ENCODE results near the gene MIA2. TPM values are rescaled to one million over a fixed set of nuclear protein-coding genes. Genes with fewer than 3 reads are reported as not detected.
"Not testable (repeated sequence)": the region's sequence is repeated elsewhere in the genome, so short reads cannot be mapped to it uniquely, and the experiment has no call there.

MIA2 gene
- total and polyA plus RNA-seq, 2 donors, result 22.9 to 41.2 TPM

DNA sequence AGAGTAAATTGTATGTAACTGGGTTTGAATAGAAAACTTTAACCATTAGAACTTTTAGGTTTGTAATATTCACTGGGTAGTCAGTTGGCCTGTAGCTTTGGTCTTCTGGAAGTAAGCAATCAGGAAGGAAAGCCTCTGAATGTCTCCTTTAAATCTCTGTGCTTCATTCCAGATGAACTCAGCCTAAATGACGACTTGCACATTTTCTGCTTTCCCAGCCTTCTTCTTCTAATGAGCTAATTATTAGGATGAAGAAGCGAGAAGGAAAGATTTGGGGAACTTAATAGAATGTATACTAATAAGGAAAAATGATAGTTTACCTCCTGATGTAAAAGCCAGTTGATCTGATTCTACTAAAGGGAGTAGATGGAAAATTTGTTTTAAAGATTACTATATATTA, 90.4 kb downstream of the MIA2 start:
- WGBS, result 100% methylated on average over 2 of the region's 2 CpGs
- no peaks in the 10 kb centered on the region for H3K4me1 ChIP-seq (ENCODE audit: control insufficient read depth in 2 of 2, insufficient read depth in 2 of 2, low read length in 2 of 2)
- H3K27me3 ChIP-seq (ENCODE audit: control insufficient read depth in 2 of 2, insufficient read depth in 1 of 2, low read length in 1 of 2), result no peaks in the 10 kb centered on the region
- DNase-seq (ENCODE audit: low read depth in 6 of 9, low spot score in 9 of 9), result no peak
- no peak overlapping the region for H3K27ac ChIP-seq (ENCODE audit: low read depth in 1 of 2, low read length in 1 of 2)
- no peaks in the 10 kb centered on the region for H3K36me3 ChIP-seq (ENCODE audit: control insufficient read depth in 2 of 2, insufficient read depth in 2 of 2, low read length in 1 of 2)
- no peak overlapping the region for H3K4me3 ChIP-seq (ENCODE audit: low read length in 2 of 2)
- H3K9me3 ChIP-seq (ENCODE audit: control insufficient read depth in 2 of 2, insufficient read depth in 1 of 2, low read length in 1 of 2), result no peaks in the 10 kb centered on the region

DNA sequence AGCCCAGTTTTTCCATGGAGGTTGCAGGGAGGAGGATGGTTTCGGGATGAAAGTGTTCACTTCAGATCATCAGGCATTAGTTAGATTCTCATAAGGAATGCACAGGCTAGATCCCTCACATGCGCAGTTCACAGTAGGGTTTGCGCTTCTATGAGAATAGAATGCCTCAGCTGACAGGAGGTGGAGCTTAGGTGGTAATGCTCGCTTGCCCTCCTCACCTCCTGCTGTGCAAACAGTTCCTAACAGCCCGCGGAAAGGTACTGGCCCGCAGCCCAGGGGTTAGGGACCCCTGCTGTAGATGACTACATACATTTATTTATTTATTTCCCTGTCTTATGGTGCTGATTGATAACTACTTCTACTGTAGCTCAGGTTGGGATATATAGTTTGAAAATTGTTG, 105.3 kb downstream of the MIA2 start:
- H3K27me3 ChIP-seq (ENCODE audit: control insufficient read depth in 2 of 2, insufficient read depth in 1 of 2, low read length in 1 of 2), result no peaks in the 10 kb centered on the region
- no peaks in the 10 kb centered on the region for H3K36me3 ChIP-seq (ENCODE audit: control insufficient read depth in 2 of 2, insufficient read depth in 2 of 2, low read length in 1 of 2)
- H3K27ac ChIP-seq (ENCODE audit: low read depth in 1 of 2, low read length in 1 of 2), result no peak overlapping the region
- H3K9me3 ChIP-seq (ENCODE audit: control insufficient read depth in 2 of 2, insufficient read depth in 1 of 2, low read length in 1 of 2), result no peaks in the 10 kb centered on the region
- no peak for DNase-seq (ENCODE audit: low read depth in 6 of 9, low spot score in 9 of 9)
- H3K4me1 ChIP-seq (ENCODE audit: control insufficient read depth in 2 of 2, insufficient read depth in 2 of 2, low read length in 2 of 2), result no peaks in the 10 kb centered on the region
- 97% methylated on average over 7 of the region's 7 CpGs for WGBS
- H3K4me3 ChIP-seq (ENCODE audit: low read length in 2 of 2), result no peak overlapping the region

DNA sequence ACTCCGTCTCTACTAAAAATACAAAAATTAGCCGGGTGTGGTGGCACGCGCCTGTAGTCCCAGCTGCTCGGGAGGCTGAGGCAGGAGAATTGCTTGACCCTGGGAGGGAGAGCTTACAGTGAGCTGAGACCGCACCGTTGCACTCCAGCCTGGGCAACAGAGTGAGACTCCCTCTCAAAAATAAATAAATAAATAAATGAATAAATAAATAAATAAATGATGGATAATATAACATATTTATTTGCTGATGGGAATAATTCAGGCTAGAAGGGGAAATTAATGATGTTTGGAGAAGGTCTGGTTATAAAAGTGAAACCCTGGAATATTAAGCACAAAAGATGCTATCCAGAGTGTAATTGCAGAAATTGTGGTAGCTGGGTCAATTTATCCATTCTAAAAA, 107.4 kb downstream of the MIA2 start:
- not testable (repeated sequence) for H3K27me3 ChIP-seq (ENCODE audit: control insufficient read depth in 2 of 2, insufficient read depth in 1 of 2, low read length in 1 of 2); H3K9me3 ChIP-seq (ENCODE audit: control insufficient read depth in 2 of 2, insufficient read depth in 1 of 2, low read length in 1 of 2); DNase-seq (ENCODE audit: low read depth in 6 of 9, low spot score in 9 of 9); H3K4me3 ChIP-seq (ENCODE audit: low read length in 2 of 2); H3K36me3 ChIP-seq (ENCODE audit: control insufficient read depth in 2 of 2, insufficient read depth in 2 of 2, low read length in 1 of 2); H3K4me1 ChIP-seq (ENCODE audit: control insufficient read depth in 2 of 2, insufficient read depth in 2 of 2, low read length in 2 of 2); H3K27ac ChIP-seq (ENCODE audit: low read depth in 1 of 2, low read length in 1 of 2)
- WGBS, result 92% methylated on average over 7 of the region's 7 CpGs

DNA sequence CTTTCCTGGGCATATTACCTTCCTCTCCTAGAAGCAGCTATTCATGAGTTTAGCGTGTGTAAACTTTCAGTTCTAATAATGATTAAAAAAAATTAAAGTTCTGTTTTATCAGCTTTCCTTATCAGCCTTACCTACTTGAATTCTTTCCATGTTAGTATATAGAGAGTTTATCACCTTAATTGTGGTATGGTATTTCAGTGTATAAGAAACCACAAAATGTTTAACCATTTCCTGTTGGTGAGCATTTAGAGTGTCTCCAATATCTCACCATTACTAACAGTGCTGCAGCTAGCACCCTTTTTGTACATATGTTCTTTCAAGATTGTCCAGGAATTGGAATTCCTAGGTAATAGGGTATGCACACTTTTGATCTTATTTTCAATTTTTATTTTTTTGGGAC, 109.1 kb downstream of the MIA2 start:
- WGBS, result 28% methylated on average over 1 of the region's 1 CpG
- peaks cover under 1 to 8% of the 10 kb centered on the region in 2 donors for H3K36me3 ChIP-seq (ENCODE audit: control insufficient read depth in 2 of 2, insufficient read depth in 2 of 2, low read length in 1 of 2)
- no peaks in the 10 kb centered on the region for H3K9me3 ChIP-seq (ENCODE audit: control insufficient read depth in 2 of 2, insufficient read depth in 1 of 2, low read length in 1 of 2)
- no peaks in the 10 kb centered on the region for H3K4me1 ChIP-seq (ENCODE audit: control insufficient read depth in 2 of 2, insufficient read depth in 2 of 2, low read length in 2 of 2)
- no peak overlapping the region for H3K4me3 ChIP-seq (ENCODE audit: low read length in 2 of 2)
- no peaks in the 10 kb centered on the region for H3K27me3 ChIP-seq (ENCODE audit: control insufficient read depth in 2 of 2, insufficient read depth in 1 of 2, low read length in 1 of 2)
- DNase-seq (ENCODE audit: low read depth in 6 of 9, low spot score in 9 of 9), result no peak
- no peak overlapping the region for H3K27ac ChIP-seq (ENCODE audit: low read depth in 1 of 2, low read length in 1 of 2)

DNA sequence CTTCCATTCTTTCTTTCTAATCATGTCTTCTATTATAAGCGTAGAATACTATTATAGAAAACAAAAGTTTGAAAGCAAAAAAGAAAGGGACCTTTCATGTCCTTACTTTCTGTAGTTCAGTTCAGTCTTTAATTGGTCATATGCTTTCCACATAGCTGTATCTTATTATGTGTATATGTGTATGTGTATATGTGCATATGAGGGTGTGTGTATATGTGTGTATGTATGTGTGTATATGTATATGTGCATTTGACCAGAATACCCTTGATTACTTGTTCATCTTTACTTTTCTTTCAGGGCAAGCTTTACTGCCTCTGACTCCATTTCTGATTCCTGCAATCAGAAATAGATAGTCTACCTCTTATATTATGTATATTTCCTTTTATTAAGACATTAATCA, 109.9 kb downstream of the MIA2 start:
- Histone ChIP-seq H3K27ac (ENCODE audit: low read depth in 1 of 2, low read length in 1 of 2) (no peak overlapping the region), H3K9me3 (ENCODE audit: control insufficient read depth in 2 of 2, insufficient read depth in 1 of 2, low read length in 1 of 2) (no peaks in the 10 kb centered on the region), H3K36me3 (ENCODE audit: control insufficient read depth in 2 of 2, insufficient read depth in 2 of 2, low read length in 1 of 2) (peaks cover 3 to 8% of the 10 kb centered on the region in 2 donors), H3K27me3 (ENCODE audit: control insufficient read depth in 2 of 2, insufficient read depth in 1 of 2, low read length in 1 of 2) (no peaks in the 10 kb centered on the region), H3K4me3 (ENCODE audit: low read length in 2 of 2) (no peak overlapping the region), H3K4me1 (ENCODE audit: control insufficient read depth in 2 of 2, insufficient read depth in 2 of 2, low read length in 2 of 2) (no peaks in the 10 kb centered on the region)
- WGBS, result 100% methylated on average over 1 of the region's 1 CpG
- no peak for DNase-seq (ENCODE audit: low read depth in 6 of 9, low spot score in 9 of 9)

DNA sequence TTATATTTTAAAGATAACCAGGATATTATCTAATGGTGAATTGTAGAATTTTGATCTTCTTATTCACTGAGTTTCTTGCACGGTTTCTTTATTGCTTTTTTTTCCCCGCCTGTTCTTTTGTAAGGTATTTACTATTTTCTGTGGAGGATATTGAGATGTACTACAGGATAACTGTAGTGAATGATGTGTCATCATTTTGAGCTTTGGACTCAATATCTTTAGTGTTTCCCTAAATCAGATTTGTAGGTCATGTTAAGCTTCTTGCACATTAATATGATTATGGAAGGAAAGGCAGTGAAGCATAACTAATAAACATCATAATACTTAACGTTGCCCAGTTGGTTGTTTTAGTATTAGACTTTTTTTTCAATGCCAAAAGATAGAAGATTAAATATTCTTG, 117.2 kb downstream of the MIA2 start:
- H3K27me3 ChIP-seq (ENCODE audit: control insufficient read depth in 2 of 2, insufficient read depth in 1 of 2, low read length in 1 of 2), result no peaks in the 10 kb centered on the region
- no peak overlapping the region for H3K27ac ChIP-seq (ENCODE audit: low read depth in 1 of 2, low read length in 1 of 2)
- no peaks in the 10 kb centered on the region for H3K9me3 ChIP-seq (ENCODE audit: control insufficient read depth in 2 of 2, insufficient read depth in 1 of 2, low read length in 1 of 2)
- DNase-seq (ENCODE audit: low read depth in 6 of 9, low spot score in 9 of 9), result no peak
- peaks cover 3 to 8% of the 10 kb centered on the region in 2 donors for H3K36me3 ChIP-seq (ENCODE audit: control insufficient read depth in 2 of 2, insufficient read depth in 2 of 2, low read length in 1 of 2)
- no peaks in the 10 kb centered on the region for H3K4me1 ChIP-seq (ENCODE audit: control insufficient read depth in 2 of 2, insufficient read depth in 2 of 2, low read length in 2 of 2)
- WGBS, result 98% methylated on average over 3 of the region's 3 CpGs
- no peak overlapping the region for H3K4me3 ChIP-seq (ENCODE audit: low read length in 2 of 2)

DNA sequence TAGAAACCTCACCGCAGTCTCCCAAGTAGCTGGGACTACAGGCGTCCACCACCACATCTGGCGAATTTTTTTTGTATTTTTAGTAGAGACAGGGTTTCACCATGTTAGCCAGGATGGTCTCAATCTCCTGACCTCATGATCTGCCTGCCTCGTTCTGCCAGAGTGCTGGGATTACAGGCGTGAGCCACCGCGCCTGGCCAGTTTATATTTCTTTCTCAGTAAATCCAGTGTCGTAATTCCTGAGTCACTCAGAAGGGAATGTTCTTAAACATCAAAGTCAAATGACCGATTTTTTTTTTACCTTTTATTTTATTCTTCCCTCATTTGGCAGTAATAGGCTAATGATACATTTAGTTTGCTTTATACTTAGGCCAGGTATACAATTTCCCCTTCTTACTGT, 118.0 kb downstream of the MIA2 start:
- Histone ChIP-seq H3K27ac (ENCODE audit: low read depth in 1 of 2, low read length in 1 of 2) (no peak overlapping the region), H3K9me3 (ENCODE audit: control insufficient read depth in 2 of 2, insufficient read depth in 1 of 2, low read length in 1 of 2) (no peaks in the 10 kb centered on the region), H3K4me3 (ENCODE audit: low read length in 2 of 2) (no peak overlapping the region), H3K4me1 (ENCODE audit: control insufficient read depth in 2 of 2, insufficient read depth in 2 of 2, low read length in 2 of 2) (no peaks in the 10 kb centered on the region), H3K36me3 (ENCODE audit: control insufficient read depth in 2 of 2, insufficient read depth in 2 of 2, low read length in 1 of 2) (peaks cover 3 to 8% of the 10 kb centered on the region in 2 donors), H3K27me3 (ENCODE audit: control insufficient read depth in 2 of 2, insufficient read depth in 1 of 2, low read length in 1 of 2) (no peaks in the 10 kb centered on the region)
- 98% methylated on average over 9 of the region's 9 CpGs for WGBS
- no peak for DNase-seq (ENCODE audit: low read depth in 6 of 9, low spot score in 9 of 9)

DNA sequence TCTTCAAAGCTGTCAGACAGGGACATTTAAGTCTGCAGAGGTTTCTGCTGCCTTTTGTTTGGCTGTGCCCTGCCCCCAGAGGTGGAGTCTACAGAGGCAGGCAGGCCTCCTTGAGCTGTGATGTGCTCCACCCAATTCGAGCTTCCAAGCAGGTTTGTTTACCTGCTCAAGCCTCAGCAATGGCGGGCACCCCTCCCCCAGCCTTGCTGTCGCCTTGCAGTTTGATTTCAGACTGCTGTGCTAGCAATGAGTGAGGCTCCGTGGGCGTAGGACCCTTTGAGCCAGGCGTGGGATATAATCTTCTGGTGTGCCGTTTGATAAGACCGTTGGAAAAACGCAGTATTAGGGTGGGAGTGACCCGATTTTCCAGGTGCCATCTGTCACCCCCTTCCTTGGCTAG, 125.4 kb downstream of the MIA2 start:
- 93% methylated on average over 10 of the region's 10 CpGs for WGBS
- H3K9me3 ChIP-seq (ENCODE audit: control insufficient read depth in 2 of 2, insufficient read depth in 1 of 2, low read length in 1 of 2); H3K4me3 ChIP-seq (ENCODE audit: low read length in 2 of 2); DNase-seq (ENCODE audit: low read depth in 6 of 9, low spot score in 9 of 9); H3K27me3 ChIP-seq (ENCODE audit: control insufficient read depth in 2 of 2, insufficient read depth in 1 of 2, low read length in 1 of 2); H3K4me1 ChIP-seq (ENCODE audit: control insufficient read depth in 2 of 2, insufficient read depth in 2 of 2, low read length in 2 of 2); H3K27ac ChIP-seq (ENCODE audit: low read depth in 1 of 2, low read length in 1 of 2); H3K36me3 ChIP-seq (ENCODE audit: control insufficient read depth in 2 of 2, insufficient read depth in 2 of 2, low read length in 1 of 2): not testable (repeated sequence)

DNA sequence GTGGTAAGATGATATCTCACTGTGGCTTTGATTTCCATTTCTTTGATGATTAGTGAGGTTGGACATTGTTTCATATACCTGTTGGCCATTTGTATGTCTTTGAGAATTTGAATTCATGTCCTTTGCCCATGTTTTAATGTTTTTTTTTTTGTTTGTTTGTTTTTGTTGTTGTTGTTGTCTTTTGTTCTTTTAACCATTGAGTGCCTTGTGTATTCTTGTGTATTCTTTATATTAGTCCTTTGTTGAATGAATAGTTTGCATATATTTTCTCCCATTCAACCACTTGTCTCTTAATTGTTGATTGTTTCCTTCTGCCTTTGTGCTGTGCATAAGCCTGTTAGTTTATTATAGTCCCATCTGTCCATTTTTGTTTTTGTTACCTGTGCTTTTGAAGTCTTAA, 126.6 kb downstream of the MIA2 start:
- H3K36me3 ChIP-seq (ENCODE audit: control insufficient read depth in 2 of 2, insufficient read depth in 2 of 2, low read length in 1 of 2), result no peaks in the 10 kb centered on the region

DNA sequence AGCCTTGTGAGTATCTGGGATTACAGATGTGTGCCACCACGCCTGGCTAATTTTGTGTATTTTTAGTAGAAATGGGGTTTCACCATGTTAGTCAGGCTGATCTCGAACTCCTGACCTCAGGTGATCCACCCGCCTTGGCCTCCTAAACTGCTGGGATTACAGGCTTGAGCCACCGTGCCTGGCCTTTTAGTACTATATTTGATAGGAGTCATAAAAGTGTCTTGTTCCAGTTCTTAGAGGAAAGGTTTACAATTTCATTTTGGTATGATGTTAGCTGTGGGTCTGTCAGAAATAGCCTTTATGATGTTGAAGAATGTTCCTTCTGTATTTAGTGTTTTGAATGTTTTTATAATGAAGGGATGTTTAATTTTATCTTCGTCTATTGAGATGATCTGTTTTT, 127.8 kb downstream of the MIA2 start:
- H3K9me3 ChIP-seq (ENCODE audit: control insufficient read depth in 2 of 2, insufficient read depth in 1 of 2, low read length in 1 of 2), result not testable (repeated sequence)
- 97% methylated on average over 5 of the region's 5 CpGs for WGBS

More for the DNA sequence above, 126.6 kb downstream of the MIA2 start:
- Histone ChIP-seq H3K27me3 (ENCODE audit: control insufficient read depth in 2 of 2, insufficient read depth in 1 of 2, low read length in 1 of 2) (no peaks in the 10 kb centered on the region), H3K4me1 (ENCODE audit: control insufficient read depth in 2 of 2, insufficient read depth in 2 of 2, low read length in 2 of 2) (no peaks in the 10 kb centered on the region), H3K4me3 (ENCODE audit: low read length in 2 of 2) (no peak overlapping the region), H3K27ac (ENCODE audit: low read depth in 1 of 2, low read length in 1 of 2) (no peak overlapping the region), H3K9me3 (ENCODE audit: control insufficient read depth in 2 of 2, insufficient read depth in 1 of 2, low read length in 1 of 2) (peaks cover 0 to 6% of the 10 kb centered on the region in 2 donors)
- DNase-seq (ENCODE audit: low read depth in 6 of 9, low spot score in 9 of 9), result no peak

More for the DNA sequence above, 127.8 kb downstream of the MIA2 start:
- not testable (repeated sequence) for DNase-seq (ENCODE audit: low read depth in 6 of 9, low spot score in 9 of 9); H3K4me3 ChIP-seq (ENCODE audit: low read length in 2 of 2); H3K27ac ChIP-seq (ENCODE audit: low read depth in 1 of 2, low read length in 1 of 2); H3K4me1 ChIP-seq (ENCODE audit: control insufficient read depth in 2 of 2, insufficient read depth in 2 of 2, low read length in 2 of 2); H3K36me3 ChIP-seq (ENCODE audit: control insufficient read depth in 2 of 2, insufficient read depth in 2 of 2, low read length in 1 of 2); H3K27me3 ChIP-seq (ENCODE audit: control insufficient read depth in 2 of 2, insufficient read depth in 1 of 2, low read length in 1 of 2)

All from thymus (tissue), 11 donors.